H9 (cell line): ENCODE measurements around the gene P4HA2. TPM values are rescaled to one million over a fixed set of nuclear protein-coding genes. Genes with fewer than 3 reads are reported as not detected.
A peak's percentile ranks its signal among the peaks of the same experiment; 100 is the strongest.

ENCODE experiments used
- DNase-seq: peaks from one replicate; pipeline ENCODE4 v3.0.0-alpha.2; 2017
- H2AFZ ChIP-seq: one replicate; pipeline ENCODE4 v1.6.1; 2013; ENCODE audit warnings: mild to moderate bottlenecking, low read length, control low read depth, moderate library complexity
- H2AK5ac ChIP-seq: 2 replicates; pipeline ENCODE4 v1.6.1; 2013; ENCODE audit warnings: low read length, control low read depth, mixed read lengths; ENCODE audit not compliant: insufficient read length
- H2BK120ac ChIP-seq: one replicate; pipeline ENCODE4 v1.6.1; 2013; ENCODE audit warnings: low read depth, mild to moderate bottlenecking, low read length, control low read depth, inconsistent platforms; ENCODE audit not compliant: poor library complexity, severe bottlenecking
- H2BK12ac ChIP-seq: 2 replicates; pipeline ENCODE4 v1.6.1; 2013; ENCODE audit warnings: low read length, control low read depth, mixed read lengths, low read depth; ENCODE audit not compliant: insufficient read length
- H2BK15ac ChIP-seq: 2 replicates; pipeline ENCODE4 v1.6.1; 2013; ENCODE audit warnings: low read depth, low read length, control low read depth
- H2BK20ac ChIP-seq: one replicate; pipeline ENCODE4 v1.6.1; 2013; ENCODE audit warnings: low read depth, mild to moderate bottlenecking, low read length, control low read depth, inconsistent platforms; ENCODE audit not compliant: poor library complexity, severe bottlenecking
- H2BK5ac ChIP-seq: 2 replicates; pipeline ENCODE4 v1.6.1; 2013; ENCODE audit warnings: low read length, control low read depth, mixed read lengths; ENCODE audit not compliant: insufficient read length
- H3K14ac ChIP-seq: 2 replicates; pipeline ENCODE4 v1.6.1; 2013; ENCODE audit warnings: low read length, control low read depth; ENCODE audit not compliant: insufficient read depth
- H3K18ac ChIP-seq: 2 replicates; pipeline ENCODE4 v1.6.1; 2013; ENCODE audit warnings: low read depth, mild to moderate bottlenecking, mixed read lengths, low read length, control low read depth; ENCODE audit not compliant: insufficient read length
- H3K23ac ChIP-seq: 2 replicates; pipeline ENCODE4 v1.6.1; 2013; ENCODE audit warnings: low read length, control low read depth, mixed read lengths, low read depth; ENCODE audit not compliant: insufficient read length
- H3K23me2 ChIP-seq: 2 replicates; pipeline ENCODE4 v1.6.1; 2013; ENCODE audit warnings: low read depth, mild to moderate bottlenecking, mixed read lengths, low read length, control low read depth; ENCODE audit not compliant: insufficient read length, poor library complexity, severe bottlenecking
- H3K27ac ChIP-seq: 2 replicates; pipeline ENCODE4 v1.5.1; 2013; ENCODE audit warnings: low read length, control low read depth, mixed read lengths, low read depth; ENCODE audit not compliant: insufficient read length
- H3K27me3 ChIP-seq: 2 replicates; pipeline ENCODE4 v1.6.1; 2013; ENCODE audit warnings: low read length, control low read depth, inconsistent platforms; ENCODE audit not compliant: insufficient read depth
- H3K4ac ChIP-seq: 2 replicates; pipeline ENCODE4 v1.6.1; 2013; ENCODE audit warnings: low read depth, mild to moderate bottlenecking, control low read depth, inconsistent platforms, low read length, moderate library complexity
- H3K4me1 ChIP-seq: 2 replicates; pipeline ENCODE4 v1.6.1; 2013; ENCODE audit warnings: low read length, control low read depth, inconsistent platforms; ENCODE audit not compliant: insufficient read depth
- H3K4me2 ChIP-seq: 2 replicates; pipeline ENCODE4 v1.6.1; 2013; ENCODE audit warnings: low read length, control low read depth, mixed read lengths; ENCODE audit not compliant: insufficient read length, insufficient read depth
- H3K56ac ChIP-seq: 2 replicates; pipeline ENCODE4 v1.6.1; 2013; ENCODE audit warnings: low read depth, mild to moderate bottlenecking, mixed read lengths, low read length, control low read depth; ENCODE audit not compliant: insufficient read length
- H3K79me1 ChIP-seq: 2 replicates; pipeline ENCODE4 v1.6.1; 2013; ENCODE audit warnings: low read depth, mild to moderate bottlenecking, moderate library complexity, low read length, control low read depth, inconsistent platforms; ENCODE audit not compliant: insufficient read depth, poor library complexity, severe bottlenecking
- H3K79me2 ChIP-seq: 2 replicates; pipeline ENCODE4 v1.6.1; 2013; ENCODE audit warnings: low read length, control low read depth, inconsistent platforms; ENCODE audit not compliant: insufficient read depth
- H3K9ac ChIP-seq: 2 replicates; pipeline ENCODE4 v1.6.1; 2013; ENCODE audit warnings: low read length, control low read depth, mixed read lengths; ENCODE audit not compliant: insufficient read length; ENCODE audit errors: extremely low read depth
- H3K9me3 ChIP-seq: one replicate; pipeline ENCODE4 v1.6.1; 2013; ENCODE audit warnings: low read depth, low read length, inconsistent platforms; ENCODE audit not compliant: control insufficient read depth
- H3T11ph ChIP-seq: one replicate; pipeline ENCODE4 v1.6.1; 2013; ENCODE audit warnings: mild to moderate bottlenecking, low read length, control low read depth, inconsistent platforms
- H4K20me1 ChIP-seq: one replicate; pipeline ENCODE4 v1.6.1; 2013; ENCODE audit not compliant: control insufficient read depth, insufficient read length, insufficient read depth
- H4K5ac ChIP-seq: 2 replicates; pipeline ENCODE4 v1.6.1; 2013; ENCODE audit warnings: low read depth, mild to moderate bottlenecking, mixed read lengths, low read length, control low read depth; ENCODE audit not compliant: insufficient read length
- H4K8ac ChIP-seq: replicated peaks from 2 replicates; pipeline ENCODE4 v1.6.1; 2013; ENCODE audit warnings: low read length, control low read depth, mixed read lengths, low read depth; ENCODE audit not compliant: insufficient read length
- H4K91ac ChIP-seq: 2 replicates; pipeline ENCODE4 v1.6.1; 2013; ENCODE audit warnings: low read depth, mild to moderate bottlenecking, moderate library complexity, mixed read lengths, low read length, control low read depth; ENCODE audit not compliant: insufficient read length
- H3K27ac Mint-ChIP-seq, 3 experiments: 2 replicates in 2 of 3; 3 replicates in 1 of 3; pipeline ENCODE4 v1.8.0; 2020 to 2021; ENCODE audit warnings: mixed read lengths in 3 of 3, mild to moderate bottlenecking in 1 of 3, moderate library complexity in 1 of 3
- H3K27me3 Mint-ChIP-seq: 2 replicates; pipeline ENCODE4 v1.8.0; 2021; ENCODE audit warnings: low read depth, mild to moderate bottlenecking, moderate library complexity, mixed read lengths
- H3K36me3 Mint-ChIP-seq, 3 experiments: 2 replicates in 2 of 3; 3 replicates in 1 of 3; pipeline ENCODE4 v1.8.0; 2020 to 2021; ENCODE audit warnings: low read depth in 3 of 3, mixed read lengths in 3 of 3; ENCODE audit not compliant: insufficient read depth in 1 of 3
- H3K4me1 Mint-ChIP-seq, 2 experiments: 2 replicates each; pipeline ENCODE4 v1.8.0; 2020; ENCODE audit warnings: mixed read lengths in 2 of 2
- H3K4me3 Mint-ChIP-seq, 2 experiments: 2 replicates in 1 of 2; 3 replicates in 1 of 2; pipeline ENCODE4 v1.8.0; 2020 to 2021; ENCODE audit warnings: mild to moderate bottlenecking in 2 of 2, mixed read lengths in 2 of 2, moderate library complexity in 1 of 2
- H3K9me3 Mint-ChIP-seq, 2 experiments: 2 replicates in 1 of 2; 3 replicates in 1 of 2; pipeline ENCODE4 v1.8.0; 2020; ENCODE audit warnings: mild to moderate bottlenecking in 2 of 2, mixed read lengths in 2 of 2, moderate library complexity in 1 of 2
- CTCF ChIP-seq: fragments of 200-600 bp; sonication (generic); conservative IDR thresholded peaks from 3 replicates; pipeline ENCODE4 v1.8.0; 2021; ENCODE audit warnings: antibody characterized with exemption, mild to moderate bottlenecking
- whole genome bisulfite sequencing: extraction: QIAGEN DNeasy Blood & Tissue Kit; methylation state at CpG from one replicate; pipeline ENCODE4 v1.1.7; 2013; ENCODE audit warnings: missing lambda C conversion rate, low lambda C conversion rate, mixed read lengths; ENCODE audit not compliant: insufficient read length; ENCODE audit errors: extremely low coverage; 5-methylcytosine and 5-hydroxymethylcytosine counted together
- total RNA-seq: library from RNA; stranded (reverse); gene quantifications from 2 replicates; pipeline ENCODE4 v1.2.1, GENCODE V29; 2021

The P4HA2 gene
- total RNA-seq, 1 experiment from 2014 or later: 15.3 TPM

DNA sequence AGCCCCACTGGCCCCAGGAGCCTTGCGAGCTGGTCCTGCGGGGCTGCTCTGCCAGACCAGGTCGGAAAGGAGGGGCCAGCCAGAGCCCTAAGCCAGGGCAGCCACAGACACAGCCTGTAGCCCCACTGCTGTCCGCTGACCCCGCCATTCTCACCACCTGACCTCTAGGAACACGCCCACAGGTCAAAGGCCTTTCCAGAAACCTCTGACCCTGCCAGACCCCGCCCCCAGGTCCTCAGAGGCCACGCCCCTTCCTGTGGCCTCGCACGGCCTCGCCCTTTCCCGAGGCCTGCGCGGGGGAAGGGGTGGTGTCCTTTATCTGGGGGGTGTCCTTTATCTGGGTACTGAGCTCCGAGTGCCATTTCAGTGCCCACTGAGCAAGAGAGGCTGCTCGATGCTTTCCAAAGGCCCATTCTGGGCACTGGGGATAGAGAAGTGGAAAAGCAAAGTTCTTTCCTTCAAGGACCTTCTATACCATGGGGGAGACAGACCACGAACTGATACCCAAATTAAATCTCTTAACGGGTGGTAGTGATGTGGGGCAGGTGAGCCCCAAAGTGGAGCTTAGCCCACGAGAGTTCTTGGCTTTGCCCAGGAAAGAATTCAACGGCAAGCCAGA is 46.5 kb downstream of the P4HA2 start:
- no peak for TF ChIP-seq CTCF
- Histone ChIP-seq H3K9ac (no peak overlapping the region), H2BK15ac (no peak overlapping the region), H2BK20ac (no peak overlapping the region), H4K20me1 (no peaks in the 10 kb centered on the region), H3K56ac (no peak overlapping the region), H4K5ac (no peak overlapping the region), H3K79me1 (no peaks in the 10 kb centered on the region), H2AFZ (no peak overlapping the region), H3K27ac (no peak overlapping the region), H3K4ac (no peak overlapping the region), H2BK120ac (no peak overlapping the region), H2AK5ac (no peak overlapping the region), H3K4me2 (no peak overlapping the region), H3K14ac (no peak overlapping the region), H4K91ac (no peak overlapping the region), H3K27me3 (no peaks in the 10 kb centered on the region), H3K23me2 (no peaks in the 10 kb centered on the region), H2BK5ac (no peak overlapping the region), H3K9me3 (no peaks in the 10 kb centered on the region), H2BK12ac (no peak overlapping the region), H3K79me2 (no peaks in the 10 kb centered on the region), H3K18ac (no peak overlapping the region), H3K4me1 (no peaks in the 10 kb centered on the region), H4K8ac (no peak overlapping the region), H3T11ph (no peak overlapping the region), H3K23ac (no peak overlapping the region)
- peak; percentile 60 for DNase-seq
- Mint-ChIP-seq H3K4me1 (peaks cover 11 to 20% of the 10 kb centered on the region in 2 experiments), H3K4me3 (peak overlapping the region in 1 of 2 experiments; percentile 33; a peak in 1 of 5 replicates), H3K27ac (no peak overlapping the region; a peak in 1 of 7 replicates), H3K27me3 (peaks cover 4% of the 10 kb centered on the region; the same call in 1 of the 2 replicates), H3K9me3 (no peaks in the 10 kb centered on the region; a peak in 1 of 5 replicates), H3K36me3 (no peaks in the 10 kb centered on the region; a peak in 1 of 7 replicates)
- no CpG with 5 or more reads among the region's 20 CpGs for WGBS
